Calu3 (cell line): ENCODE data around the gene UPF2. TPM values are rescaled to one million over a fixed set of nuclear protein-coding genes. Genes with fewer than 3 reads are reported as not detected.

Experiments used
- BruUV-seq: library from RNA; stranded (reverse); fragments of 400-500 nt; replicated peaks from 2 replicates; lab custom pipeline; 2021; lab: Mats Ljungman, UMichigan
- CTCF ChIA-PET: fragments of 300-600 bp; sonication (Branson Sonifier 250); formaldehyde crosslinking; loops from one replicate; lab custom pipeline; 2022; ENCODE audit warnings: antibody characterized with exemption; lab: Charles Lee
- DNase-seq: peaks from one replicate; pipeline ENCODE4 v3.0.0; 2022
- H3K27ac Mint-ChIP-seq: one replicate; pipeline ENCODE4 v1.8.0; 2022; ENCODE audit warnings: mixed read lengths; ENCODE audit not compliant: unreplicated experiment
- H3K27me3 Mint-ChIP-seq: one replicate; pipeline ENCODE4 v1.8.0; 2022; ENCODE audit warnings: mixed read lengths; ENCODE audit not compliant: unreplicated experiment
- H3K36me3 Mint-ChIP-seq: one replicate; pipeline ENCODE4 v1.8.0; 2022; ENCODE audit warnings: mild to moderate bottlenecking, moderate library complexity, mixed read lengths; ENCODE audit not compliant: insufficient read depth, unreplicated experiment
- H3K4me1 Mint-ChIP-seq: one replicate; pipeline ENCODE4 v1.8.0; 2022; ENCODE audit warnings: mild to moderate bottlenecking, low read depth, mixed read lengths; ENCODE audit not compliant: unreplicated experiment
- H3K4me3 Mint-ChIP-seq: one replicate; pipeline ENCODE4 v1.8.0; 2022; ENCODE audit warnings: mild to moderate bottlenecking, low read depth, moderate library complexity, mixed read lengths; ENCODE audit not compliant: unreplicated experiment
- H3K9me3 Mint-ChIP-seq: one replicate; pipeline ENCODE4 v1.8.0; 2022; ENCODE audit warnings: low read depth, mixed read lengths; ENCODE audit not compliant: unreplicated experiment
- CTCF ChIP-seq: fragments of 200-600 bp; IDR thresholded peaks from one replicate; pipeline ENCODE4 v1.8.0; 2022; ENCODE audit warnings: antibody characterized with exemption; ENCODE audit not compliant: unreplicated experiment
- intact Hi-C: fragments of 100-400 bp; cut with micrococcal nuclease; formaldehyde crosslinking; loops from one replicate; pipeline ENCODE4 v1.10.0; 2022; ENCODE audit not compliant: unreplicated experiment
- total RNA-seq: library from RNA; stranded (reverse); gene quantifications from 2 replicates; pipeline ENCODE4 v1.2.3, GENCODE V29; 2022

The UPF2 gene
- total RNA-seq, 1 experiment from 2014 or later = 33.7 TPM

GRCh38 chr10:11879387-11880094 is 163.1 kb downstream of the UPF2 start:
- no TSS peak for BruUV-seq
- peaks cover 55% of the 10 kb centered on the region for H3K4me1 Mint-ChIP-seq
- no peak for DNase-seq
- no peaks in the 10 kb centered on the region for H3K27me3 Mint-ChIP-seq
- no peak overlapping the region for H3K27ac Mint-ChIP-seq
- TF ChIP-seq CTCF = no peak
- H3K36me3 Mint-ChIP-seq = peaks cover 27% of the 10 kb centered on the region
- H3K9me3 Mint-ChIP-seq = no peaks in the 10 kb centered on the region
- intact Hi-C loops = no loop called here
- CTCF ChIA-PET = interaction anchor here (0.8 kb wide), 1 partner anchor 19 kb away, joined by 4 read pairs; no protein-coding TSS in a partner anchor
- no peak overlapping the region for H3K4me3 Mint-ChIP-seq

GRCh38 chr10:11878776-11879175 is 163.8 kb downstream of the UPF2 start:
- Mint-ChIP-seq H3K4me3 (no peak overlapping the region), H3K4me1 (peaks cover 60% of the 10 kb centered on the region), H3K36me3 (peaks cover 33% of the 10 kb centered on the region), H3K27ac (peak overlapping the region; percentile 15), H3K9me3 (no peaks in the 10 kb centered on the region), H3K27me3 (no peaks in the 10 kb centered on the region)
- no peak for DNase-seq
- CTCF ChIA-PET = no interaction called here
- no peak for TF ChIP-seq CTCF
- BruUV-seq = no TSS peak
- intact Hi-C loops = no loop called here

GRCh38 chr10:11877591-11877905 is 165.1 kb downstream of the UPF2 start:
- Mint-ChIP-seq H3K4me3 (no peak overlapping the region), H3K36me3 (peaks cover 39% of the 10 kb centered on the region), H3K27me3 (no peaks in the 10 kb centered on the region), H3K9me3 (no peaks in the 10 kb centered on the region), H3K27ac (no peak overlapping the region), H3K4me1 (peaks cover 55% of the 10 kb centered on the region)
- no TSS peak for BruUV-seq
- CTCF ChIA-PET = interaction anchor here (1.1 kb wide), 1 partner anchor 58 kb away, joined by 4 read pairs; no protein-coding TSS in a partner anchor
- intact Hi-C loops = no loop called here
- no peak for DNase-seq
- TF ChIP-seq CTCF = no peak

- intact Hi-C loops = no loop called here
- H3K9me3 Mint-ChIP-seq = no peaks in the 10 kb centered on the region
- peak overlapping the region; percentile 90 for H3K27ac Mint-ChIP-seq
- TF ChIP-seq CTCF = no peak
- CTCF ChIA-PET = interaction anchor here (0.7 to 1.1 kb wide), 2 partner anchors 57 to 690 kb away, joined by 4 to 6 read pairs; no protein-coding TSS in a partner anchor
- DNase-seq = no peak
- no peaks in the 10 kb centered on the region for H3K27me3 Mint-ChIP-seq
- peaks cover 39% of the 10 kb centered on the region for H3K36me3 Mint-ChIP-seq
- peaks cover 50% of the 10 kb centered on the region for H3K4me1 Mint-ChIP-seq
- BruUV-seq = no TSS peak
- H3K4me3 Mint-ChIP-seq = no peak overlapping the region
These were observed 165.6 kb downstream of the UPF2 start for GRCh38 chr10:11876805-11877590.
